Measurements from ENCODE around the gene GALP.
"Not testable (repeated sequence)": the region's sequence is repeated elsewhere in the genome, so short reads cannot be mapped to it uniquely, and the experiment has no call there.

The GALP gene

DNA sequence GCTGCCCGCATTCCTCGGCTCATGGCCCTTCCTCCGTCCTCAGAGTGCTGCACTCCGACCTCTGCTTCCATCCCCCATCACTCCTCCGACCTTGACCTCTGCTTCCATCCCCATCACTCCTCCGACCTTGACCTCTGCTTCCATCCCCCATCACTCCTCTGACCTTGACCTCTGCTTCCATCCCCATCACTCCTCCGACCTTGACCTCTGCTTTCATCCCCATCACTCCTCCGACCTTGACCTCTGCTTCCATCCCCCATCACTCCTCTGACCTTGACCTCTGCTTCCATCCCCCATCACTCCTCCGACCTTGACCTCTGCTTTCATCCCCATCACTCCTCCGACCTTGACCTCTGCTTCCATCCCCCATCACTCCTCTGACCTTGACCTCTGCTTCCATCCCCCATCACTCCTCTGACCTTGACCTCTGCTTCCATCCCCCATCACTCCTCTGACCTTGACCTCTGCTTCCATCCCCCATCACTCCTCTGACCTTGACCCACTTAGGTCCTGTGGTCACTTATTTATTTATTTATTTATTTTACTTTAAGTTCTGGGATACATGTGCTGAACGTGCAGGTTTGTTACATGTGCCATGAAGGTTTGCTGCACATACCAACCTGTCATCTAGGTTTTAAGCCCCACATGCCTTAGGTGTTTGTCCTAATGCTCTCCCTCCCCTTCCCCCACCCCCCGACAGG, 26.7 kb upstream of the GALP start:
- DNase-seq: not testable (repeated sequence)

DNA sequence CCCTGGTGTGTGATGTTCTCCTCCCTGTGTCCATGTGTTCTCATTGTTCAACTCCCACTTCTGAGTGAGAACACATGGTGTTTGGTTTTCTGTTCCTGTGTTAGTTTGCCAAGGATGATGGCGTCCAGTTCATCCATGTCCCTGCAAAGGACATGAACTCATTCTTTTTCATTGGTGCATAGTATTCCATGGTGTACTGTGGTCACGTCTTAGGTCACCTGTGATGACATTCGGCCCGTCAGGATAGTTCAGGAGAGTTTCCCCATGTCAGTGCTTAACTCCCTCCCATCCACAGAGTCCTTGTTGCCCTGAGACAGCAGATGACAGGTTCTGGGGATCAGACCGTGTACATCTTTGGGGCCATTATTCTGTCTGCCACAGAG, 26.2 kb upstream of the GALP start:
- DNase-seq: no peak

DNA sequence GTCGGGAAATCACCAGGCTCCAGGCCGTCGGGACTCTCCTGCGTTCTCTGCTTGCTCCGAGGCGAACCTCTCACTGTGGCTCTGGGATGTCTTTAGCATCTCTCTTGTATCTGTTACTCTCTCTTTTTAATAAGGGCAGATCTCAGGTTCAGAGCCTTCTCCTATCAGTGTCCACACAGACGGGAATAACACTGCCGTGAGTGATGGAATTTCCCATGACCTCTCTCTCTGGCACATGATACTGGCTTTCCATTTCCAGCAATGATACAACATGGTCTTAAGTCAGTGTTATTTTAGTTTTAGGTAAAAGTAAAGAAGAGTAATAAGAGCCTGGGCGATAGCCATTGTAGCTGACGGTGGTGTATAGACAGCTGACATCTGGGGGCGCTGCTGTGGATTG, 25.4 kb upstream of the GALP start:
- no peak for DNase-seq

DNA sequence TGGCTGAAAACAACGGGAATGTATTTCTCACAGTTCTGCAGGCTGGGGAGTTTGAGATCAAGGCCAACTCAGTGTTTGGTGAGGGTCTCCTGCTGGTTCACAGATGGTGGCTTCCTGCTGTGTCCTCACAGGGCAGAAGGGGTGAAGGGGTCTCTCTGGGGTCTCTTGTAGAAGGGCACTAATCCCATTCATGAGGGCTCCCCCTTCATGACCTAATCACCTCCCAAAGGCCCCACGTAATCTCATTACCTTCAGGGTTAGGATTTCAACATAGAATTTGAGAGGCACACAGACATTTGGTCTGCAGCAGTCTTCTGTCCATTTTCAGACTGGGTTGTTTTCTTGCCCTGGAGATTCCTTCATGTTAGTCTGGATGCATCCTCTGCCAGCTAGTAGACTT, 23.2 kb upstream of the GALP start:
- DNase-seq: no peak

DNA sequence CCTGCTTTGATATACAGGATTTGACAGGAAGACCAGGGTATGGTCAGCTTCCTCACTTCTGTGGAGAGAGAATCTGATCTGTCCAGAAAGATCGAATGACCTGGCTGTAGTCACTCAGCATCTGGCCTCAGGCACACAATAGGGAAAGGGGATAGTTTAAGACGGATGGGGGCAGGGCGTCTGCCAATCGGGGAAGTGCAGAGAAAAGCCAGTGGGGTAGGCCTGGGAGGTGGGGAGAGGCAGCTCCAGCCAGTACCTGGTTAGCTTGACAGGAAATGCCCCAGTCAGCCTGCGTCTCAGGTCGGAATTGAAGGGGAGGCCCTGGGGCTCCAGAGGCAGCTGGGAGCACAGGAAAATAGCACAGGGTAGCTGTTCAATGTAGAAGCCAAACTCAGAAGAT, 22.3 kb upstream of the GALP start:
- DNase-seq: no peak

DNA sequence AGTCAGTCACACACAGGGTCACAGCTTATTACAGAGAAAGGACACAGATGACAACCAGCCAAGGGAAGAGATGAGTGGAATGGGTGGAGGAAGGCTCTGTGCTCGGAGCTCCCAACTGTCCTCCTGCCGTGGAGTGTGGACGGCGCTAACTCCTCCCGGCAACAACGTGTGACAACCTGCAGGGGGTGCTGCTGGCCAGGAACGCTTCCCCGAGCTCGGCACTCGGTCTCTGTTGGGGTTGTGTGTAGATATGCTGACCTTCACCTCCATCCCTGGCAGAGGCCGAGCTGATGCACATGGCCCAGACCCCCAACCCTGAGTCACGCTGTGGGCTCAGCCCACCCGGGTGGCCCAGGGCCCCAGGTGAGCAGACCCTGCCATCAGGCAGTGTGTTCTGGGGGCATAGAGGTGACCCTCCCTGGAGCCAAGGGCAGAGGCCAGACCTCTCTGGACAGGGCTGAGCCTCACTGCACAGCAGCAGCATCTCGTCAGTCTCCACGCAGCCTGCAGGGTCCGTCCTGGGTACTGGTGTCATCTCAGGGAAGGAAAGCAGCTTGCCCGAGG, 20.6 kb upstream of the GALP start:
- DNase-seq: no peak

DNA sequence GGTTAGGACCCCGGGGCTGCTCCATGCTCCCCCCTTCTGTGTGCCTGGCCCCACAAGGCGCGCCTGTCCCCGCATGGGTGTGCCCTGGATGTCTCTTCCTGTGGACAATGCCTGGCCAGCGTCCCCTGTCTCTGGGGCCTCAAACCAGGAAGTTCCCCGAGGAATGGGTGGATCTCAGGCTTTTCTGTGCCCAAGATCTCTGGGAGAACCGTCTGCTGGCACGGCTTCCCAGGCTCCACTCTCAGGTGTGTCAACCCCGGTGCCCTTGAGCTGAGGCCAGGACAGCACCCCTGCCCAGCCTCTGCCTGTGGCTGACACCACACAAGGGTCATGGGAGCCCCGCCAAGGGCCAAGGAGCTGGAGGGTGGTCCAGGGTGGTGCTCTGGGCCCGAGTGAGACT, 19.0 kb upstream of the GALP start:
- DNase-seq: no peak

DNA sequence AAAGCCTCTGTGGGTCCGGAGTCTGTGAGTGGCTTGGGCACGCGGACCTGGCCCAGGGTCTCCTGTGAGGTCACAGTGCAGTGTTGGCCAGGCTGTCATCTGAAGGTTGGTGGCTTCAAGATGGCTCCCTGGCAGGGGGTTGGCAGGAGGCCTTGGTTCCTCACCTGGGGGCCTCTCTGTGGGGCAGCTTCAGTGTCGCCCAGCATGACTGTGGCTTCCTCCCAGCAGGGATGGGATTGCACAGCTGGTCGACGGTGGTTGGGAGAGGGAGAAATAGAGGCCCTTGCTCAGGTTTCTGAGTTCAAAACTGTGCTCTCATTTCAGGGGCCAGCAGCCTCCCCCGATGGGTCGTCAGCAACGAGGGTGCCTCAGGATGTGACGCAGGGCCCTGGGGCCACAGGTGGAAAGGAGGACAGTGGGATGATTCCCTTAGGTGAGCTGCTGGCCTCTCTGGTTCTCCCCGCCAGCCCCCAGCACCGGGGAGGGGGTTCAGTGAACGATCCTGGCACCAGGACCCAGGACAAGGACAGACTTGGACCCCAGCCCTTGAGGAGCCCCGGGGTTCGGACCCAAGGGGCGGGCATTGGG, 17.5 kb upstream of the GALP start:
- DNase-seq: no peak

DNA sequence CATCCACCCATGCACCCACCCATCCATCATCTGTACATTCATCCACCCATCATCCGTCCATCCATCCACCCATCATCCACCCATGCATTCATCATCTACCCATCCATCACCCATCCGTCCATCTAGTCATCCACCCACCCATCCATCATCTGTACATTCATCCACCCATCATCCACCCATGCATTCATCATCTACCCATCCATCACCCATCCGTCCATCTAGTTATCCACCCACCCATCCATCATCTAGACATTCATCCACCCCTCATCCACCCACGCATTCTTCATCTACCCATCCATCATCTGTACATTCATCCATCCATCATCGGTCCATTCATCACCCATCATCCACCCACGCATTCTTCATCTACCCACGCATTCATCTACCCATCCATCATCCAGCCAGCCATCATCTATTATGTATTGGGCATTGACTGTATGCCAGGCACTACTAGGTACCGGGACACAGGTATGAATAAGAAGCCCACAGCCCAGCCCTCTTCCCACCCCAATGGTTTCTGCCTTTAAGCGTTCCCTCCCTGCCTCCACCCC, 16.7 kb upstream of the GALP start:
- no peak for DNase-seq

DNA sequence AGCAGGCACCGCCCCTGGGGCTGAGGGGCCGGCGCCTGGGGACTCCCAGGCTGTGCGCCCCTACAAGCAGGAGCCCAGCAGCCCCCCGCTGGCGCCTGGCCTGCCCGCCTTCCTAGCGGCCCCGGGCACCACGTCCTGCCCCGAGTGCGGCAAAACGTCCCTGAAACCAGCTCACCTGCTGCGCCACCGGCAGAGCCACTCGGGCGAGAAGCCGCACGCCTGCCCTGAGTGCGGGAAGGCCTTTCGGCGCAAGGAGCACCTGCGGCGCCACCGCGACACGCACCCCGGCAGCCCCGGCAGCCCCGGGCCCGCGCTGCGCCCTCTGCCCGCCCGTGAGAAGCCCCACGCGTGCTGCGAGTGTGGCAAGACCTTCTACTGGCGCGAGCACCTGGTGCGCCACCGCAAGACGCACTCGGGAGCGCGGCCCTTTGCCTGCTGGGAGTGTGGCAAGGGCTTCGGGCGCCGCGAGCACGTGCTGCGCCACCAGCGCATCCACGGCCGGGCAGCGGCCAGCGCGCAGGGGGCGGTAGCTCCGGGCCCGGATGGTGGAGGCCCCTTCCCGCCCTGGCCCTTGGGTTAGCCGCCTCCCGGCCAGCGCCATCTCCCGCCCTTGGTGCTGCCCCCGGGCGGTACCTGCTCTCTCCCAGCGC, 16.1 kb upstream of the GALP start:
- DNase-seq: no peak

DNA sequence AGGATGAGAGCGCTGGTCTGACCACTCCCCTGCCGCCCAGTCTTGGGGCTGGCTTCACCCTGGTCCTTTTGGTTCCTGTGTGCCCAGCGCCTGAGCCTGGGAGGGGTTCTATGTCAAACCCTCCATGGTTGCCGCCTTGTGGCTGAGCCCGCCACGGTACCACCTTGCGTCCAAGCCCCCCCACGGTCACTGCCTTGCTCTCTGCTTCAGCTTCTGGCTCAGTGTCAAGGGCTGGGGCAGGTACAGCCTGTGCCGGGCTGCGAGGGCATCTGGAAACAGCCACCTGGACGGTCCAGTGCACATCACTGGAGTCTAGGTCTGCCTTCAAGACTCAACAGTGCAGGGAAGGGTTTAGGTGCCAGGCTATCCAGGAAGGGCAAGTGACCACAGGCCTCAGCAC, 14.3 kb upstream of the GALP start:
- DNase-seq: no peak

DNA sequence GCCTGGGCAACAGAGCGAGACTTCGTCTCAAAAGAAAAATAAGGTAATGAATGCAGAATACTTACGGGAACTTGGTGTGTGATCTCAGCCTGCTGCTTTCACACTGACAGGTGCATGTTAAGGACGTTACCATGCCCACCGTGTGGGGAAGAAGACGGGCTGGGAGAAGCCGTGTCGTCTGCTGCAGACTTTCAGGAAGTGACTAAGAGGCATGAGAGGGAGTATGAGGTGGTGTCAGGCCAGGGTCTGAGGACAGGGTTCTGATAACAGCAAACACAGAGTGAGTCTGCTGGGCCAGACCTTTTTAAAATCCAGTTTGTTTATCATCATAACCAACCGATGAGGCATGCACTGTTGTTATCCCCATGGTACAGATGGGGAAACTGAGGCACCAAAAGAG, 13.6 kb upstream of the GALP start:
- no peak for DNase-seq

DNA sequence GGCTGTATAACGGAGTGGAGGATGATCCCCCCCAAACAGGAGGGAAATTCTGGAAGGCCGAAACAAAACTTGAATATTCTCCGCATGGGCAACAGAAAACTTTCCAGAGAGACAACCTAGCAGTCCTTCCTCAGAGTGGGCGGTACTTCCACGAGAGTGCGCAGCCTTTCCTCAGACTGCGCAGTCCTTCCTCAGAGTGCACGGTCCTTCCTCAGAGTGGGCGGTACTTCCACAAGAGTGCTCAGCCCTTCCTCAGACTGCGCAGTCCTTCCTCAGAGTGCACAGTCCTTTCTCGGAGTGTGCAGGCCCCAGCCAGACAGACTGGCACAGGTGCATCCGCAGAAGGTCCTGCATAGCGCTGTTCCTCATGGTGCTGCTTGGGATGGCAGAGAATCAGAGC, 12.7 kb upstream of the GALP start:
- DNase-seq: no peak

DNA sequence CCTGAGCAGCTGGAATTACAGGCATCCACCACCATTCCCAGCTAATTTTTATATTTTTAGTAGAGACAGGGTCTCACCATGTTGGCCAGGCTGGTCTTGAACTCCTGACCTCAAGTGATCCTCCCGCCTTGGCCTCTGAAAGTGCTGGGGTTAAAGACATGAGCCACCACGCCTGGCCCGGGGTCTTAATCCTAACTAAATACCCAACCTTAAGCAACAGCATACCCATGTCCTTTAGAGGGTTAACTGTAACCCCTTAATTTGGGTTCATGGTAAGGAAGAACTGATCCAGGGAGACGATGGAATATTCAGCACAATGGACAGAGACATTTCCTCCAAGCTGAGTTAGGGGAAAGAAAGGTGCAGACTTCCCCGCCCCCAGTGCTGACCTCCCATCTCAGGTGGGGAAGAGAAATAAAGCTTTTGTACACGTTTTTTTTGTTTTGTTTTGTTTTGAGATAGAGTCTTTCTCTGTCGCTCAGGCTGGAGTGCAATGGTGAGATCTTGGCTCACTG, 8.7 kb upstream of the GALP start:
- no peak for DNase-seq

DNA sequence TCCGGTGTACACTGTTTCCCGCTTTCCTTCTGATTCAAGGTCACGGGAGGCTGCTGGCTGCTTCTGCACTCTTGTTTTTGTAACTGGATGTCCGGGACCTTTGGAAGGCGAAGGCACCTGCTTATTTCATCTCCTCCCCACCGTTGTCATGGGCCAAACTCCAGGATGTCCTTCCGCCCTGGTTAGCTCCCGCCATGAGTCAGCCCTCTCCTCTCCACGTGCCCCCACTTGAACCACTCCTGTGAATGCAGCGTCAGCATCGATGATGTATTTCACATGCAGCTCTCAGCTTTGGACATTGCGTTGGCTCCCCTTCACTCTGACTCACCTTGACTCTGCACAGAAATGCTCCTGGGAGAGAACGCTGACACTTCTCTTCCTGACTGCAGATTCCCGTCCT, 5.5 kb upstream of the GALP start:
- DNase-seq: no peak

DNA sequence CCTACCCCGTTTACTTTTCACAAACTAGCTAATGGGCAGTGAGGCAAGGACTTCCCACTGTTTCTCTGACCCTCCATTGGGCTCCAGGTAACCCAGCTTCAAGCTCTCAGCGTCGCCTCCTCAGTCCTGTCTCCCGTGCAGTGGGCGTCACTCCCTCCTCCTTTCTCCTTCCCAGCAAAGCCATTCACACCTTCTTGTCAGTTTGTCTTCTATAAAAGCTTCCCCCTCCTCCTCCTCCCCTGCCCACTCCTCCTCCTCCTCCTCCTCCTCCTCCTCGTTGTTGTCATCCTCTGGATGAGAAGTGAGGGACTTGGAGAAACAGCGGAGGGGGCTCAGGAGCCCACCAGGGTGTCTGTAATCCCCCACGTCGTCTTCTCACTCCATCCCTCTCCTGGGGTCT, 1.7 kb upstream of the GALP start:
- no peak for DNase-seq

DNA sequence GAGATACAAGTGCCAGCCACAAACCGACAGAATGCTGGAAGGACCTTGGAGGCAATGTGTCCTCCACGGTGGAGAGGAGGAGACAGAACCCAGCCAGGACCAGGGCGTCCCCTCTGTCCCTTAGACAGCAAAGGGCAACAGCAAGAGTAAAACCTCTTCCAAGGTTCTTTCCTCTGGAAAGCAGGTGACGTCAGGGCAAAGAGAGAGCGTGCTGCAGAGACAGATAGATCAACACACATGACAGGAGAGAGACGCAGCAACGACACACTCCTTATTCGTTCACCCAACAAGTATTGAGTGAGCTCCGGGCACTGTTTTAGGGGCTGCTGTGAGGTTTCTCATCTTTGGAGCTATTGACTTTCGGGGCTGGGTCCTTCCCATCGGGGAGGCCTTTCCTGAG, 1.3 kb upstream of the GALP start:
- no peak for DNase-seq

DNA sequence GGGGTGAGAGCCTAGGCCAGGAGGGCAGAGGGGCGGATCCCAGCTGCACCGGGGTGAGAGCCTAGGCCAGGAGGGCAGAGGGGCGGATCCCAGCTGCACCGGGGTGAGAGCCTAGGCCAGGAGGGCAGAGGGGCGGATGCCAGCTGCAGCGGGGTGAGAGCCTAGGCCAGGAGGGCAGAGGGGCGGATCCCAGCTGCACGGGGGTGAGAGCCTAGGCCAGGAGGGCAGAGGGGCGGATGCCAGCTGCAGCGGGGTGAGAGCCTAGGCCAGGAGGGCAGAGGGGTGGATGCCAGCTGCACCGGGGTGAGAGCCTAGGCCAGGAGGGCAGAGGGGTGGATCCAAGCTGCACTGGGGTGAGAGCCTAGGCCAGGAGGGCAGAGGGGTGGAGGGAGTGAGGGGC, 502 bp downstream of the GALP start:
- DNase-seq: not testable (repeated sequence)

DNA sequence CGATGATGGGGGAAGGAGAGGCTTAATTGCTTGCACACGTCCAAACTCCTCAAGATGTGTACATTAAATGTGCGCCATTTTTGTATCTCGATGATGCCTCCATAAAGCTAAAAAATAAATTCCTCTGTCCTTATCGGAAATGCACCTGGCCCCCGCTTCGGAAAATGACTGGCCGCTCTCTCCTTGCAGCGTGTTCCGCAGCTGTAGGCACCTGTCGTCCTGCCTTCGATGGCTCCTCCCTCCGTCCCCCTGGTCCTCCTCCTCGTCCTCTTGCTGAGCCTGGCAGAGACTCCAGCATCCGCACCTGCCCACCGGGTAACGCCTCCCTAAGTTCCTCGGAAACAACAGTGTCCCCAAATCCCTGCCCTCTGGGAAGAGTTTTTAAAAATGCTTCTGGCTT, 1.1 kb downstream of the GALP start:
- no peak for DNase-seq

DNA sequence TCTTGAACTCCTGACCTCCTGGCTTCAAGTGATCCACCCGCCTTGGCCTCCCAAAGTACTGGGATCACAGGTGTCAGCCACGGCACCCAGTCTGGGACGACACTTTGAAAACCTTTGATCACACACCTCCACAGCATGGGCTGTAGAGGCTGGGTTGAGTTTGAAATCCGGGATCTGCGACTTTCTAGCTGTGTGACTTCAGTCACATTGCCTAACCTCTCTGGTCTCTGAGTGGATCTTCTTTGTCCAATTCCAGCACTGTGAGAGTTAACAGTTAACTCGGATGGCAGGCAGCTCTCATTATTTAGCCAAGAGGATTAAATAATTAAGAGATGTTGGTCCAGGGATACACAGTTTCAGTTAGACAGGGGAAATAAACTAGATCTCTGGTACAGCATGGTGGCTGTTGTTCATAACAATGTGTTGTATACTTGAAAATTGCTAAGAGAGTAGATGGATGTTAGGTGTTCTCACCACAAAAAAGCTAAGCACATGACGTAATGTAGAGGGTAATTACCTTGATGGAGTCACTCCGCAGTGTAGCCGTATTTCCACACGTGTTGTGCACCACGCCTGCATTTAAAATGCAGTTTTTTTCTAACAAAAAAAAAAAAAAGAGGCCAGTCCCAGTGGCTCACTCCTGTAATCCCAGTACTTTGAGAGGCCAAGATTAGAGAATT, 1.9 kb downstream of the GALP start:
- no peak for DNase-seq

DNA sequence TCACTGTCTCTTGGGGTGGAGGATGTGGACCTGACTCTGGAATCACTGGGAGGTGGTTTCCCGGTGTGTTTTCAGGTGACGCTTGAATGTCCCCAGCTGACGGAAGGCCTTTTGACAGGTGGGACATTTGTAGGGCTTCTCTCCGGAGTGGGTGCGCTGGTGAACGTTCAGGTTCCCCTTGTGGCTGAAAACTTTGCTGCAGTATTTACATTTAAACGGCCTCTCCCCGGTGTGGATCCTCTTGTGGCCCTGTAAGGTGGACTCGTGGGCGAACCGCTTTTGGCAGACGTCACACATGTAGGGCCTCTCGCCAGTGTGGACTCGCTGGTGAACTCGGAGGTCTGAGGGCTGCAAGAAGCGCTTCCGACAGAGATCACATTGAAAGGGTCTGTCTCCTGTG, 14.0 kb downstream of the GALP start:
- no peak for DNase-seq

DNA sequence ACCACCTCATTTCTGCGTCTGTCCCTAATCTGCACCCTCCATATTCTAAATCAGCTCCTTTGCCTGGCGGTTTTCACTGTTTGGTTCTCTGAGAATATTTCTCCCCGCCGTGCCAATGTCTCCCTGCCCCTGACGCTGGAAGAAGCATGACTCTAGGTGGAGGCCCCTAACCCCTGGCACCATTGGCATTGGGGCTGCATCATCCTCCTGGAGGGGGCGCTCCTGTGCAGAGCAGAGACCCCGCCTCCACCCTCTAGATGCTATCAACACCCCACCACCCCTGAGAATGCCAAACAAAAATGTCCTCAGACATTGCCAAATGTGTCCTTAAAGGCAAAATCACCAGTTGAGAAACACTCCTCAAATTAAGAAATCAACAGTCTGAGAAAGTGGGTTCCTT, 15.3 kb downstream of the GALP start:
- no peak for DNase-seq

DNA sequence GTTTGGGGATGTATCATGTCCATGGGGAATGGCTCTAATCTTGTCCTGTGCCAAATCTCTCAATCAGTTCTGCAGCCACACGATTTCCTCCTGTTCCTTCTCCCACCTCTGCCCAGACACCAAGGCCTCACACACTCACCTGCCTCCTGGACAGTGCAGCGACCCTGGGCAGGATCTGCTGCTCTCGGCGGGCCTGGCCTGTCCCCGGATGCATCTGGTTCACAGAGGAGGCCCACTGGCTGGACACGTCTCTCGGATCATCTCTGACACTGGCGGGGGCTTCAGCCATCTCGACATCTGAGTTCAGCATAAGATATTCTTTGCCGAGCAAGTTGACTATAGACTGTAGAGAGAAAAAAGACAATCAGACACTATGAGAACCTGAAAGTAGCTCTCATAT, 15.9 kb downstream of the GALP start:
- DNase-seq: no peak

All from T-helper 9 cell (primary cell).